OCI-LY1 (cell line): ENCODE data around the gene MED26.

Source experiments
- H2AFZ ChIP-seq: fragments of 200-600 bp; sonication (generic), shearing (Covaris generic); 2 replicates; pipeline ENCODE4 v1.6.0; 2014; ENCODE audit warnings: antibody characterized with exemption, mild to moderate bottlenecking, low read length
- H3F3A ChIP-seq: fragments of 200-600 bp; sonication (generic), shearing (Covaris generic); 2 replicates; pipeline ENCODE4 v1.6.0; 2014; ENCODE audit warnings: mild to moderate bottlenecking, antibody characterized with exemption, low read length, moderate library complexity; ENCODE audit not compliant: insufficient read depth
- H3K27ac ChIP-seq: fragments of 200-600 bp; sonication (generic); 2 replicates; pipeline ENCODE4 v1.5.1; 2014; ENCODE audit warnings: low read length, mixed run types, mild to moderate bottlenecking, low read depth; ENCODE audit not compliant: poor library complexity, severe bottlenecking
- H3K27me3 ChIP-seq: fragments of 200-600 bp; sonication (generic); 2 replicates; pipeline ENCODE4 v1.6.0; 2014; ENCODE audit warnings: antibody characterized with exemption, mild to moderate bottlenecking, low read length, moderate library complexity; ENCODE audit not compliant: insufficient read depth
- H3K36me3 ChIP-seq: fragments of 200-600 bp; sonication (generic); 2 replicates; pipeline ENCODE4 v1.6.1; 2014; ENCODE audit warnings: mild to moderate bottlenecking, antibody characterized with exemption, low read length, moderate library complexity, mixed read lengths; ENCODE audit not compliant: insufficient read depth
- H3K4me1 ChIP-seq: fragments of 200-600 bp; sonication (generic); 2 replicates; pipeline ENCODE4 v1.5.1; 2014; ENCODE audit warnings: mild to moderate bottlenecking, low read length, moderate library complexity; ENCODE audit not compliant: insufficient read depth, severe bottlenecking
- H3K4me2 ChIP-seq: fragments of 200-600 bp; sonication (generic), shearing (Covaris generic); 2 replicates; pipeline ENCODE4 v1.6.1; 2014; ENCODE audit warnings: low read length
- H3K4me3 ChIP-seq: fragments of 200-600 bp; sonication (generic); 2 replicates; pipeline ENCODE4 v1.5.1; 2014; ENCODE audit warnings: low read length, low read depth, mild to moderate bottlenecking, mixed read lengths; ENCODE audit not compliant: poor library complexity, severe bottlenecking
- H3K79me2 ChIP-seq: fragments of 200-600 bp; shearing (Covaris generic); 2 replicates; pipeline ENCODE4 v1.6.1; 2016; ENCODE audit warnings: mixed run types, low read length, mixed read lengths; ENCODE audit not compliant: insufficient read depth
- H3K9ac ChIP-seq: fragments of 200-600 bp; sonication (generic), shearing (Covaris generic); 2 replicates; pipeline ENCODE4 v1.6.1; 2014; ENCODE audit warnings: mild to moderate bottlenecking, low read length, mixed read lengths
- H3K9me2 ChIP-seq: fragments of 200-600 bp; sonication (generic), shearing (Covaris generic); 2 replicates; pipeline ENCODE4 v1.6.1; 2014; ENCODE audit warnings: low read depth, mild to moderate bottlenecking, low read length, mixed read lengths
- H3K9me3 ChIP-seq: fragments of 200-600 bp; shearing (Covaris generic); 2 replicates; pipeline ENCODE4 v1.6.1; 2014; ENCODE audit warnings: low read length, mixed read lengths
- H4K20me1 ChIP-seq: fragments of 200-600 bp; sonication (generic), shearing (Covaris generic); 2 replicates; pipeline ENCODE4 v1.6.0; 2016; ENCODE audit warnings: mild to moderate bottlenecking, low read length; ENCODE audit not compliant: insufficient read depth
- EZH2 ChIP-seq: fragments of 200-600 bp; sonication (generic), shearing (Covaris generic); IDR thresholded peaks from 2 replicates; pipeline ENCODE4 v1.8.0; 2017; ENCODE audit warnings: borderline replicate concordance, mixed run types, mild to moderate bottlenecking, antibody characterized with exemption, low read length, moderate library complexity, mixed read lengths
- TF ChIP-seq, protein P1 (sequence below): fragments of 200-600 bp; sonication (generic), shearing (Covaris generic); IDR thresholded peaks from 2 replicates; pipeline ENCODE4 v1.5.1; 2017; ENCODE audit warnings: mild to moderate bottlenecking, antibody characterized with exemption, low read length, moderate library complexity, mixed read lengths

MED26 gene

DNA sequence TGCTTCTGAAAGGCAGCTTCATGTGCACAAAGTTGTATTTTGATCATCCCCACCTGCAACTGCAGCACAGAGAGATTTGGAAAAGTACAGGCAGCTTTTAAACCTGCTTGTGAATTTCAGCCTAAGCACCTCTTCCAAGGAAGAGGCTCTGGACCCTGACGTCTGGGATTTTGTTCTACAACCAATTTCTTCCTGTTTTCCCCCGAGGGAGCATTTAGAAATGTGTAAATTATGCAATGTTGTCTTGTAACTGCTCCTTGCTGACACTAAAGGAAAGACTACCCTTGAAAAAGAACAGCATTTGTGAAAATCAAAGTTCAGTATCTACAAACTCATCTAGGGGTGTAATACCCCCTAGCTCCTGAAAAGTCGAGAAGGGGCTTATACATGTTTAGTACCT, 15.4 kb downstream of the MED26 start:
- H4K20me1 ChIP-seq, result no peaks in the 10 kb centered on the region
- H3F3A ChIP-seq, result no peaks in the 10 kb centered on the region
- H3K4me2 ChIP-seq, result no peak overlapping the region
- no peaks in the 10 kb centered on the region for H3K9me2 ChIP-seq
- H2AFZ ChIP-seq, result no peak overlapping the region
- H3K27me3 ChIP-seq, result no peaks in the 10 kb centered on the region
- no peaks in the 10 kb centered on the region for H3K9me3 ChIP-seq
- H3K36me3 ChIP-seq, result no peaks in the 10 kb centered on the region
- no peak overlapping the region for H3K9ac ChIP-seq
- no peak overlapping the region for H3K27ac ChIP-seq
- peaks cover 66% of the 10 kb centered on the region for H3K4me1 ChIP-seq
- TF ChIP-seq, protein P1, sequence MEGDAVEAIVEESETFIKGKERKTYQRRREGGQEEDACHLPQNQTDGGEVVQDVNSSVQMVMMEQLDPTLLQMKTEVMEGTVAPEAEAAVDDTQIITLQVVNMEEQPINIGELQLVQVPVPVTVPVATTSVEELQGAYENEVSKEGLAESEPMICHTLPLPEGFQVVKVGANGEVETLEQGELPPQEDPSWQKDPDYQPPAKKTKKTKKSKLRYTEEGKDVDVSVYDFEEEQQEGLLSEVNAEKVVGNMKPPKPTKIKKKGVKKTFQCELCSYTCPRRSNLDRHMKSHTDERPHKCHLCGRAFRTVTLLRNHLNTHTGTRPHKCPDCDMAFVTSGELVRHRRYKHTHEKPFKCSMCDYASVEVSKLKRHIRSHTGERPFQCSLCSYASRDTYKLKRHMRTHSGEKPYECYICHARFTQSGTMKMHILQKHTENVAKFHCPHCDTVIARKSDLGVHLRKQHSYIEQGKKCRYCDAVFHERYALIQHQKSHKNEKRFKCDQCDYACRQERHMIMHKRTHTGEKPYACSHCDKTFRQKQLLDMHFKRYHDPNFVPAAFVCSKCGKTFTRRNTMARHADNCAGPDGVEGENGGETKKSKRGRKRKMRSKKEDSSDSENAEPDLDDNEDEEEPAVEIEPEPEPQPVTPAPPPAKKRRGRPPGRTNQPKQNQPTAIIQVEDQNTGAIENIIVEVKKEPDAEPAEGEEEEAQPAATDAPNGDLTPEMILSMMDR, result no peak
- no peak for TF ChIP-seq EZH2
- no peak overlapping the region for H3K4me3 ChIP-seq
- H3K79me2 ChIP-seq, result peaks cover 99% of the 10 kb centered on the region

DNA sequence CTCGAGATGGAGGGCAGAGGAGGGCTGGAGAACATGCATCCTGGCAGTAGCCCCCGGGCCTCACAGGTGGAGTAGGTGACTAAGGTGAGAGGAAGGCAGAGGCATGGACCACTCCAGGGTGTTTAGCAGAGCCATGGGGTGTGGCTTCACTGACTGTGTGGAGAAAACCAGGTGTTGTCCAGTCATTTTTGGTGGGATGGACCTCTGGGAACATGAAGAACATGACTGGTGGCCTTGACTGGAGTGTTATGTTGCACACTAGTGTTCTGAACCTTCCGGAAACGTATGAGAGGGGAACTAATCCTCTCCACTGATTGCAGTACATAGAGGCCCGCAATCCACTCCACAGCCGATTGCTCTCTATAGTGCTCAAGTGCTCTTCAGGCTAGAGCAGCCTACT, 16.9 kb downstream of the MED26 start:
- peaks cover 66% of the 10 kb centered on the region for H3K4me1 ChIP-seq
- no peak overlapping the region for H3K27ac ChIP-seq
- no peaks in the 10 kb centered on the region for H3F3A ChIP-seq
- H3K36me3 ChIP-seq, result no peaks in the 10 kb centered on the region
- peaks cover 95% of the 10 kb centered on the region for H3K79me2 ChIP-seq
- no peak overlapping the region for H2AFZ ChIP-seq
- no peaks in the 10 kb centered on the region for H3K9me2 ChIP-seq
- no peaks in the 10 kb centered on the region for H3K27me3 ChIP-seq
- no peak for TF ChIP-seq EZH2
- TF ChIP-seq, protein P1, result no peak
- H3K9me3 ChIP-seq, result no peaks in the 10 kb centered on the region
- H3K4me2 ChIP-seq, result no peak overlapping the region
- no peak overlapping the region for H3K9ac ChIP-seq
- H3K4me3 ChIP-seq, result no peak overlapping the region
- no peaks in the 10 kb centered on the region for H4K20me1 ChIP-seq

DNA sequence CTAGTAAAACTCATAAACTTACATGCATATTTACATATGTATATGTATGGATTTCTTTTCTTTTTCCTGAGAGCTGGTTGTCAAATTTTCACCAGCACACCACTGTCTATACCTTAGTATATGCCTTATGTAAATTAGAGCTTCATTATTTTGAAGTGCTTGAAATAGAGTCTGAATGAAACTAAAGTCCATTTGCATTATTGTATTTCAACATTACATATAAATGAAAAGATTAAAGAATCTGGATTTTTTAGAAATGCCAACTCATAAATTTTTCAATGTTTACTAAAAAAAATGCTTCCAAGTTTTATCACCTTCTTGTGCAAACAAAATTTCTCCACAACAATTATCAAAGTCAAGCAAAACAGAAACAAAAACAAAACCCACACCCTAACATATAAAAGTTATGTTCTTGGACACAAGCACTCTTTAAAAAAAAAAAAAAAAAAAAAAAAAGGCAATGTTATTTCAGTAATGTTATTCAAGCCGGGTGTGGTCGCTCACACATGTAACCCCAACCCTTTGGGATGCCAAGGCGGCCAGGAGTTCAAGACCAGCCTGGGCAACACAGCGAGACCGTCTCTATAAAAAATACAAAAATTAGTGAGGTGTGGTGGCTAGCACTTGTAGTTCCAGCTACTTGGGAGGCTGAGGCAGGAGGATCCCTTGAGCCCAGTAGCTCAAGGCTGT, 18.3 kb downstream of the MED26 start:
- H3K79me2 ChIP-seq, result peaks cover 93% of the 10 kb centered on the region
- no peak for TF ChIP-seq EZH2
- TF ChIP-seq, protein P1, result no peak
- H3K27me3 ChIP-seq, result no peaks in the 10 kb centered on the region
- H3K27ac ChIP-seq, result no peak overlapping the region
- H3K9me3 ChIP-seq, result no peaks in the 10 kb centered on the region
- H3K4me2 ChIP-seq, result no peak overlapping the region
- no peaks in the 10 kb centered on the region for H3K36me3 ChIP-seq
- no peaks in the 10 kb centered on the region for H4K20me1 ChIP-seq
- no peaks in the 10 kb centered on the region for H3F3A ChIP-seq
- no peak overlapping the region for H3K9ac ChIP-seq
- no peaks in the 10 kb centered on the region for H3K9me2 ChIP-seq
- no peak overlapping the region for H2AFZ ChIP-seq
- H3K4me1 ChIP-seq, result peaks cover 66% of the 10 kb centered on the region
- H3K4me3 ChIP-seq, result no peak overlapping the region
